ENCODE measurements around the gene SEMA3D.

SEMA3D gene

GRCh38 chr7:85119934-85120333 lies 66.9 kb downstream of the SEMA3D start:
- no peak for DNase-seq

- DNase-seq = no peak
Measured at GRCh38 chr7:85115862-85116261, 71.0 kb downstream of the SEMA3D start.

- DNase-seq = no peak
Measured at GRCh38 chr7:85115006-85115405, 71.8 kb downstream of the SEMA3D start.

- no peak for DNase-seq
Measured at GRCh38 chr7:85114342-85114741, 72.5 kb downstream of the SEMA3D start.

- no peak for DNase-seq
Measured at GRCh38 chr7:85111761-85112160, 75.1 kb downstream of the SEMA3D start.

GRCh38 chr7:85106719-85107118 lies 80.1 kb downstream of the SEMA3D start:
- no peak for DNase-seq

GRCh38 chr7:85104432-85105205 lies 82.2 kb downstream of the SEMA3D start:
- DNase-seq = no peak

GRCh38 chr7:85103962-85104361 lies 82.9 kb downstream of the SEMA3D start:
- no peak for DNase-seq

- no peak for DNase-seq
Measured at GRCh38 chr7:85103357-85103756, 83.5 kb downstream of the SEMA3D start.

GRCh38 chr7:85102813-85103350 lies 84.0 kb downstream of the SEMA3D start:
- DNase-seq = no peak

- no peak for DNase-seq
Measured at GRCh38 chr7:85101347-85101746, 85.5 kb downstream of the SEMA3D start.

- DNase-seq = no peak
Measured at GRCh38 chr7:85097844-85098243, 89.0 kb downstream of the SEMA3D start.

- DNase-seq = no peak
Measured at GRCh38 chr7:85095806-85096205, 91.0 kb downstream of the SEMA3D start.

- no peak for DNase-seq
Measured at GRCh38 chr7:85095366-85095765, 91.5 kb downstream of the SEMA3D start.

GRCh38 chr7:85094046-85094725 lies 92.7 kb downstream of the SEMA3D start:
- no peak for DNase-seq

GRCh38 chr7:85091565-85091928 lies 95.3 kb downstream of the SEMA3D start:
- DNase-seq = no peak

- DNase-seq = no peak
Measured at GRCh38 chr7:85090919-85091564, 95.8 kb downstream of the SEMA3D start.

- no peak for DNase-seq
Measured at GRCh38 chr7:85090143-85090542, 96.7 kb downstream of the SEMA3D start.

- DNase-seq = no peak
Measured at GRCh38 chr7:85081846-85082245, 105.0 kb downstream of the SEMA3D start.

GRCh38 chr7:85081392-85081791 lies 105.5 kb downstream of the SEMA3D start:
- DNase-seq = no peak

- no peak for DNase-seq
Measured at GRCh38 chr7:85079434-85079833, 107.4 kb downstream of the SEMA3D start.

- no peak for DNase-seq
Measured at GRCh38 chr7:85078181-85078580, 108.7 kb downstream of the SEMA3D start.

GRCh38 chr7:85075864-85076263 lies 111.0 kb downstream of the SEMA3D start:
- DNase-seq = no peak

- no peak for DNase-seq
Measured at GRCh38 chr7:85074992-85075391, 111.9 kb downstream of the SEMA3D start.

Data from stimulated activated CD4-positive, alpha-beta T cell treated with anti-CD3 and anti-CD28 coated beads, Interleukin-4, amount 100 ng/mL, for 1 hour (primary cell).